H1 (cell line): ENCODE measurements around the gene MGMT. TPM values are rescaled to one million over a fixed set of nuclear protein-coding genes. Genes with fewer than 3 reads are reported as not detected.

Experiments used
- CTCF ChIA-PET: fragments of 300-600 bp; sonication (Branson Sonifier 250); formaldehyde crosslinking; loops from one replicate; lab custom pipeline; 2021; ENCODE audit not compliant: partially characterized antibody; lab: Charles Lee
- POLR2A ChIA-PET: fragments of 300-600 bp; sonication (Branson Sonifier 250); formaldehyde crosslinking; loops from one replicate; lab custom pipeline; 2021; ENCODE audit warnings: inconsistent platforms; ENCODE audit not compliant: partially characterized antibody; lab: Charles Lee
- DNase-seq, 2 experiments: peaks; one replicate each; pipeline versions ENCODE4 v3.0.0 to v3.0.0-alpha.2; 2010 to 2022; ENCODE audit warnings: low spot score in 2 of 2, low read depth in 1 of 2, mixed read lengths in 1 of 2
- FAIRE-seq: peaks from 2 replicates; lab custom pipeline; 2011; peaks lifted over from hg19 to GRCh38; lab: Jason Lieb, UNC
- H2AFZ ChIP-seq: 2 replicates; pipeline ENCODE4 v1.8.1; 2012; ENCODE audit warnings: low read length, inconsistent platforms
- H2AK5ac ChIP-seq: 2 replicates; pipeline ENCODE4 v1.6.1; 2013; ENCODE audit warnings: low read depth, low read length
- H2BK120ac ChIP-seq: replicated peaks from 2 replicates; pipeline ENCODE3; 2013; ENCODE audit warnings: low read depth, low read length, inconsistent platforms
- H2BK12ac ChIP-seq: 2 replicates; pipeline ENCODE4 v1.6.1; 2013; ENCODE audit warnings: low read depth, low read length
- H2BK15ac ChIP-seq: 2 replicates; pipeline ENCODE4 v1.6.1; 2013; ENCODE audit warnings: low read length
- H2BK20ac ChIP-seq: 2 replicates; pipeline ENCODE4 v1.6.1; 2013; ENCODE audit warnings: low read length
- H2BK5ac ChIP-seq: 2 replicates; pipeline ENCODE4 v1.6.1; 2013; ENCODE audit warnings: low read depth, low read length
- H3K14ac ChIP-seq: 2 replicates; pipeline ENCODE4 v1.6.1; 2013; ENCODE audit warnings: inconsistent platforms; ENCODE audit not compliant: insufficient read length
- H3K18ac ChIP-seq: 2 replicates; pipeline ENCODE4 v1.6.1; 2013; ENCODE audit warnings: low read length; ENCODE audit errors: extremely low read depth
- H3K23ac ChIP-seq: 2 replicates; pipeline ENCODE4 v1.6.1; 2013; ENCODE audit warnings: inconsistent platforms; ENCODE audit not compliant: insufficient read length
- H3K23me2 ChIP-seq: 2 replicates; pipeline ENCODE4 v1.6.1; 2013; ENCODE audit warnings: low read depth, low read length
- H3K27ac ChIP-seq: 2 replicates; pipeline ENCODE4 v1.6.1; 2011; ENCODE audit warnings: low read depth, low read length, inconsistent platforms
- H3K27me3 ChIP-seq, 4 experiments: replicated peaks in 1 of 4; 1 replicate in 1 of 4; 2 replicates in 3 of 4; pipeline versions ENCODE4 v1.6.1 to v1.8.1; 2011 to 2013; ENCODE audit warnings: low read length in 3 of 4, mild to moderate bottlenecking in 3 of 4, inconsistent platforms in 2 of 4, mixed read lengths in 2 of 4, moderate library complexity in 1 of 4; ENCODE audit not compliant: control insufficient read depth in 3 of 4, insufficient read depth in 3 of 4; ENCODE audit errors: extremely low read depth in 1 of 4
- H3K36me3 ChIP-seq, 4 experiments: 2 replicates each; pipeline versions ENCODE4 v1.6.1 to v1.8.1; 2011 to 2013; ENCODE audit warnings: mild to moderate bottlenecking in 4 of 4, low read length in 3 of 4, moderate library complexity in 2 of 4, control low read depth in 1 of 4, inconsistent platforms in 1 of 4; ENCODE audit not compliant: insufficient read depth in 4 of 4, control insufficient read depth in 2 of 4
- H3K4ac ChIP-seq: replicated peaks from 2 replicates; pipeline ENCODE3; 2013; ENCODE audit warnings: low read length, low read depth, mixed read lengths, inconsistent platforms; ENCODE audit not compliant: insufficient read length
- H3K4me1 ChIP-seq, 4 experiments: replicated peaks in 1 of 4; 1 replicate in 1 of 4; 2 replicates in 3 of 4; pipeline versions ENCODE4 v1.6.1 to v1.8.1; 2011 to 2013; ENCODE audit warnings: low read length in 3 of 4, inconsistent platforms in 2 of 4, mixed read lengths in 1 of 4; ENCODE audit not compliant: insufficient read depth in 4 of 4, control insufficient read depth in 3 of 4
- H3K4me2 ChIP-seq, 2 experiments: 2 replicates each; pipeline versions ENCODE4 v1.6.1 to v1.8.1; 2011 to 2013; ENCODE audit warnings: low read depth in 2 of 2, low read length in 2 of 2, control low read depth in 1 of 2, inconsistent platforms in 1 of 2, mild to moderate bottlenecking in 1 of 2; ENCODE audit not compliant: insufficient read depth in 1 of 2
- H3K4me3 ChIP-seq, 4 experiments: fragments of 200-600, 300-600 bp in 1 of 4; sonication (generic), shearing (Covaris generic), sonication (Bioruptor Twin) in 1 of 4; 2 replicates each; pipeline versions ENCODE4 v1.5.1 to v1.8.1; 2011 to 2016; ENCODE audit warnings: low read length in 4 of 4, low read depth in 3 of 4, control low read depth in 2 of 4, inconsistent platforms in 2 of 4, mild to moderate bottlenecking in 2 of 4, mixed read lengths in 1 of 4, moderate library complexity in 1 of 4; ENCODE audit not compliant: insufficient read depth in 2 of 4; ENCODE audit errors: extremely low read depth in 1 of 4
- H3K56ac ChIP-seq: replicated peaks from 2 replicates; pipeline ENCODE3; 2013; ENCODE audit warnings: low read depth, mild to moderate bottlenecking, mixed read lengths, low read length, inconsistent platforms; ENCODE audit not compliant: insufficient read length
- H3K79me1 ChIP-seq: 2 replicates; pipeline ENCODE4 v1.6.1; 2013; ENCODE audit warnings: low read depth, low read length, control low read depth
- H3K79me2 ChIP-seq, 2 experiments: 2 replicates each; pipeline versions ENCODE4 v1.6.1 to v1.8.1; 2012 to 2013; ENCODE audit warnings: low read length in 2 of 2, mild to moderate bottlenecking in 2 of 2, inconsistent platforms in 1 of 2; ENCODE audit not compliant: insufficient read depth in 2 of 2, control insufficient read depth in 1 of 2
- H3K9ac ChIP-seq, 4 experiments: replicated peaks in 1 of 4; 1 replicate in 1 of 4; 2 replicates in 3 of 4; pipeline versions ENCODE4 v1.6.1 to v1.8.1; 2011 to 2013; ENCODE audit warnings: low read depth in 3 of 4, low read length in 3 of 4, control low read depth in 2 of 4, mild to moderate bottlenecking in 2 of 4, moderate library complexity in 2 of 4, inconsistent platforms in 1 of 4; ENCODE audit errors: extremely low read depth in 1 of 4
- H3K9me3 ChIP-seq, 2 experiments: 2 replicates each; pipeline versions ENCODE4 v1.6.1 to v1.8.1; 2012 to 2013; ENCODE audit warnings: mild to moderate bottlenecking in 2 of 2, moderate library complexity in 2 of 2, control low read depth in 1 of 2, inconsistent platforms in 1 of 2, low read depth in 1 of 2, low read length in 1 of 2, mixed read lengths in 1 of 2; ENCODE audit not compliant: insufficient read depth in 2 of 2
- H4K20me1 ChIP-seq, 2 experiments: replicated peaks in 1 of 2; 2 replicates each; pipeline versions ENCODE3 to v1.8.1; 2011 to 2013; ENCODE audit warnings: inconsistent platforms in 2 of 2, low read length in 2 of 2, mild to moderate bottlenecking in 1 of 2; ENCODE audit not compliant: insufficient read depth in 2 of 2, control insufficient read depth in 1 of 2
- H4K5ac ChIP-seq: 2 replicates; pipeline ENCODE4 v1.6.1; 2013; ENCODE audit warnings: low read length, low read depth, mixed read lengths, inconsistent platforms; ENCODE audit not compliant: insufficient read length
- H4K8ac ChIP-seq: 2 replicates; pipeline ENCODE4 v1.8.0; 2013; ENCODE audit warnings: mild to moderate bottlenecking, moderate library complexity, low read length, inconsistent platforms; ENCODE audit not compliant: insufficient read depth; ENCODE audit errors: extremely low read depth
- H4K91ac ChIP-seq: replicated peaks from 2 replicates; pipeline ENCODE3; 2013; ENCODE audit warnings: low read length, mixed read lengths, inconsistent platforms; ENCODE audit not compliant: insufficient read length
- SIN3A ChIP-seq, 2 experiments: IDR thresholded peaks in 1 of 2; conservative IDR thresholded peaks in 1 of 2; 2 replicates each; pipeline ENCODE4 v1.6.1; 2011 to 2012; ENCODE audit warnings: low read length in 2 of 2, improper control_type of control experiment in 1 of 2, low read depth in 1 of 2, mild to moderate bottlenecking in 1 of 2
- WGBS, 2 experiments: shearing (Covaris generic) in 1 of 2; methylation state at CpG; one replicate each; pipeline versions ENCODE4 v1.1.6 to v1.1.7; 2013 to 2015; ENCODE audit warnings: low lambda C conversion rate in 2 of 2, mixed read lengths in 2 of 2, inconsistent platforms in 1 of 2, low coverage in 1 of 2, missing lambda C conversion rate in 1 of 2; ENCODE audit not compliant: insufficient replicate concordance in 2 of 2, insufficient coverage in 1 of 2, insufficient read length in 1 of 2; ENCODE audit errors: extremely low coverage in 1 of 2, missing lambda C conversion rate in 1 of 2; 5-methylcytosine and 5-hydroxymethylcytosine counted together
- polyA plus RNA-seq, 7 experiments: library from polyadenylated mRNA; depleted of rRNA in 3 of 7; stranded (reverse) in 5 of 7; unstranded in 2 of 7; fragments of >200 nt in 5 of 7; fragments of 200-250 nt in 2 of 7; gene quantifications; 1 replicate in 5 of 7; 2 replicates in 1 of 7; 4 replicates in 1 of 7; pipeline versions ENCODE4 v1.2.1 to v1.2.3, GENCODE V29; 2011 to 2013; ENCODE audit warnings: missing spikeins in 2 of 7, mixed read lengths in 2 of 7
- total RNA-seq: library from RNA; stranded (reverse); fragmentation: NEBNext Ultra II Directional; extraction: Animal tissue kit (Norgen Biotek cat#: 25700); gene quantifications from 2 replicates; pipeline ENCODE4 v1.2.1, GENCODE V29; 2021

Gene MGMT
- total and polyA plus RNA-seq, 2 of the 8 experiments (the other 6 are each of a cell fraction or from before 2014, with no cell fraction given), result 9.9 to 10.7 TPM

DNA sequence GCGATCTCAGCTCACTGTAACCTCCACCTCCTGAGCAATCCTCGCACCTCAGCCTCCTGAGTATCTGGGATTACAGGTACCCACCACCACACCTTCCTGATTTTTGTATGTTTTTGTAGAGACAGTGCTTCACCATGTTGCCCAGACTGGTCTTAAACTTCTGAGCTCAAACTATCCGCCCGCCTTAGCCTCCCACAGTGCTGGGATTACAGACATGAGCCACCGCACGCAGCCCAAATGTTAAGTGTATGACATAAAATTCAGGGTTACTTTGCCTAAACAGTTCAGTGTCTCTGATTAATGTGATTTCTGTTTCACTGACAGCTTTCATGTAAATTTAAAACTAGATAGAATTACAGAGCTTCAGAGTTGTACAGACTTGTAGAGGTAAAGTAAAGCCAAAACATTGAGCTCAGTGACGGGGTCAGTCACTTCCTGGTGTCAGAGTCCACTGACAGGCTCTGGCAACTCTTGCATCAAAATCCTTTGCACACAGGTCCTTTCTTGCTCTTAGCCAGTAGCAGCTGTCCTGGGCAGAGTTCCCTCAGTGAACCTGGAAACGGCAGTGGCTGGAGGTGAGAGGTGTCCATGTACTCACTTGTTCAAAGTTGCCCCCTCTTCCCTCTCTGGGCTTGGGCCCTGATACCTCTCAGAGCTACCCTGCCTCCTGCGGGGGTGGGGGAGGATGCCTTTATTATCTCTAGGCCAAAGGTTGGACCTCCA lies 33.7 kb downstream of the MGMT start:
- no peak overlapping the region for H2BK5ac ChIP-seq
- H3K14ac ChIP-seq, result no peak overlapping the region
- H4K20me1 ChIP-seq, result peaks cover 0 to 1% of the 10 kb centered on the region in 2 experiments
- H2AK5ac ChIP-seq, result no peak overlapping the region
- H2AFZ ChIP-seq, result no peak overlapping the region
- H3K4ac ChIP-seq, result no peak overlapping the region
- no peaks in the 10 kb centered on the region; the same call in 1 of the 2 replicates for H3K79me1 ChIP-seq
- FAIRE-seq (no peak), DNase-seq (no peak)
- no peak overlapping the region for H3K23ac ChIP-seq
- peaks cover 5 to 14% of the 10 kb centered on the region in 2 experiments for H3K9me3 ChIP-seq
- POLR2A ChIA-PET, result no interaction called here
- H3K79me2 ChIP-seq, result no peaks in the 10 kb centered on the region
- no peaks in the 10 kb centered on the region for H3K23me2 ChIP-seq
- H3K9ac ChIP-seq, result no peak overlapping the region
- H2BK120ac ChIP-seq, result no peak overlapping the region
- no peak overlapping the region for H3K4me3 ChIP-seq
- H3K56ac ChIP-seq, result no peak overlapping the region
- H2BK12ac ChIP-seq, result no peak overlapping the region
- TF ChIP-seq SIN3A (conservative IDR thresholded peaks at IDR 0.05 in 1 of 2, IDR thresholded peaks at IDR 0.05 in 1 of 2; ENCODE audit: low read depth in 1 of 2, low read length in 2 of 2), result no peak
- H2BK20ac ChIP-seq, result no peak overlapping the region
- no peaks in the 10 kb centered on the region for H3K4me1 ChIP-seq
- H2BK15ac ChIP-seq, result no peak overlapping the region
- no peaks in the 10 kb centered on the region for H3K27me3 ChIP-seq
- WGBS, 2 experiments, result 94% methylated on average over 9 of the region's 9 CpGs; no CpG with 5 or more reads in 1 of the 2 experiments
- no peak overlapping the region for H3K18ac ChIP-seq
- no peak overlapping the region for H4K5ac ChIP-seq
- CTCF ChIA-PET, result interaction anchor here (0.5 to 1.5 kb wide), 4 partner anchors 16 to 151 kb away, joined by 3 read pairs; no protein-coding TSS in a partner anchor
- no peak overlapping the region for H3K4me2 ChIP-seq
- H4K8ac ChIP-seq, result no peak overlapping the region
- no peak overlapping the region for H4K91ac ChIP-seq
- no peaks in the 10 kb centered on the region; a peak in 1 of 8 replicates for H3K36me3 ChIP-seq
- H3K27ac ChIP-seq, result no peak overlapping the region
